ENCODE measurements around the gene CAV1. TPM values are rescaled to one million over a fixed set of nuclear protein-coding genes. Genes with fewer than 3 reads are reported as not detected.

The CAV1 gene
- total and polyA plus RNA-seq, 2 of the 13 experiments (the other 11 are each of a cell fraction or from before 2014, with no cell fraction given), result 0.40 TPM; not detected in 1

GRCh38 chr7:116494472-116494871 lies 30.4 kb upstream of the CAV1 start:
- TF ChIP-seq MBD4 (IDR thresholded peaks at IDR 0.05; ENCODE audit: borderline replicate concordance, low read length) (no peak), NFAT5 (CRISPR knock-in tag; IDR thresholded peaks at IDR 0.05) (no peak), THYN1 (CRISPR knock-in tag; IDR thresholded peaks at IDR 0.05; ENCODE audit: borderline replicate concordance, low read depth) (no peak), ZNF646 (CRISPR knock-in tag; IDR thresholded peaks at IDR 0.05) (no peak)
- ATAC-seq, result no peak
- WGBS (ENCODE audit: low lambda C conversion rate), result 93% methylated on average over 2 of the region's 2 CpGs
- no peak for FAIRE-seq
- Histone ChIP-seq H3K36me3 (replicated peaks in 1 of 2; ENCODE audit: control insufficient read depth in 1 of 2, insufficient read depth in 2 of 2, low read length in 2 of 2) (no peaks in the 10 kb centered on the region), H3K79me2 (ENCODE audit: insufficient read depth, low read length) (no peaks in the 10 kb centered on the region), H3K4me3 (replicated peaks in 1 of 3; ENCODE audit: insufficient read depth in 1 of 3, low read depth in 2 of 3, low read length in 3 of 3) (no peak overlapping the region), H2AFZ (ENCODE audit: low read length) (no peak overlapping the region), H3K27ac (ENCODE audit: extremely low read length, insufficient read depth, low read length) (no peak overlapping the region), H3K9me3 (ENCODE audit: low read length) (no peaks in the 10 kb centered on the region), H3K4me1 (ENCODE audit: insufficient read depth, low read length) (no peaks in the 10 kb centered on the region), H4K20me1 (ENCODE audit: insufficient read depth, low read length) (no peaks in the 10 kb centered on the region), H3K4me2 (ENCODE audit: low read depth, low read length) (no peak overlapping the region), H3K27me3 (ENCODE audit: control insufficient read depth in 1 of 2, insufficient read depth in 2 of 2, low read length in 2 of 2) (peaks cover 2 to 4% of the 10 kb centered on the region in 2 experiments; a peak in 3 of 5 replicates), H3K9ac (ENCODE audit: insufficient read depth, low read depth, low read length) (no peak overlapping the region)
- ChIA-PET POLR2A (no interaction called here), CTCF (ENCODE audit: low intra/inter-chr PET ratio, low total read pairs) (no interaction called here)
- intact Hi-C loops (cut with micrococcal nuclease; ENCODE audit: unreplicated experiment) (no loop called here), in situ Hi-C loops (cut with HindIII; ENCODE audit: extremely low pct_ligation_motif_present, low pct_unique_long_range_greater_than_20kb) (no loop called here)
- no TSS peak for BruUV-seq (replicated peaks)
- DNase-seq (ENCODE audit: low spot score), result no peak

All from HepG2 (cell line).